ENCODE data around the gene KRT79. TPM values are rescaled to one million over a fixed set of nuclear protein-coding genes. Genes with fewer than 3 reads are reported as not detected.

KRT79 gene
- total and polyA plus RNA-seq, 9 of the 15 experiments (the other 6 are each of a cell fraction or from before 2014, with no cell fraction given): 0.03 to 2.3 (median 0.23) TPM; not detected in 2

- no peak; the same call in 1 of the 2 replicates for TF ChIP-seq FOXP1 (CRISPR knock-in tag; IDR thresholded peaks at IDR 0.05)
- no peak for TF ChIP-seq XRCC3 (IDR thresholded peaks at IDR 0.05)
- no peak for TF ChIP-seq ZNF518B (CRISPR knock-in tag; IDR thresholded peaks at IDR 0.05)
- TF ChIP-seq POLR3G (IDR thresholded peaks at IDR 0.05; ENCODE audit: extremely low read depth, insufficient read length, insufficient replicate concordance): no peak
- no peak for TF ChIP-seq MTA2 (IDR thresholded peaks at IDR 0.05; ENCODE audit: low read depth)
- no peak for TF ChIP-seq SETDB1 (IDR thresholded peaks at IDR 0.05; ENCODE audit: low read length)
- no peak for TF ChIP-seq MXD1 (CRISPR knock-in tag; IDR thresholded peaks at IDR 0.05; ENCODE audit: borderline replicate concordance, poor library complexity, severe bottlenecking)
- TF ChIP-seq MAFF (IDR thresholded peaks at IDR 0.05; ENCODE audit: low read length): no peak
- no peak; the same call in 1 of the 2 replicates for TF ChIP-seq PHF21A (IDR thresholded peaks at IDR 0.05; ENCODE audit: borderline replicate concordance, low read depth)
- TF ChIP-seq ZNF449 (CRISPR knock-in tag; IDR thresholded peaks at IDR 0.05): no peak
- peak; percentile 92 for TF ChIP-seq JUN (IDR thresholded peaks at IDR 0.05; ENCODE audit: borderline replicate concordance, low read depth, low read length)
- TF ChIP-seq JUN (CRISPR knock-in tag; IDR thresholded peaks at IDR 0.05; ENCODE audit: borderline replicate concordance): no peak; the same call in 1 of the 2 replicates
- TF ChIP-seq ZMIZ1 (IDR thresholded peaks at IDR 0.05; ENCODE audit: low read depth in 2 of 2, low read length in 2 of 2): no peak
- no peak for TF ChIP-seq ZNF764 (CRISPR knock-in tag; IDR thresholded peaks at IDR 0.05; ENCODE audit: low read depth)
- TF ChIP-seq CHD1 (IDR thresholded peaks at IDR 0.05; ENCODE audit: low read length): no peak
- TF ChIP-seq YY1 (IDR thresholded peaks at IDR 0.05; ENCODE audit: borderline replicate concordance in 1 of 3, control insufficient read depth in 1 of 3, extremely low read depth in 1 of 3, insufficient read depth in 3 of 3, insufficient read length in 1 of 3, insufficient replicate concordance in 2 of 3, low read depth in 1 of 3, low read length in 2 of 3): no peak
These were observed 39.9 kb upstream of the KRT79 start (continued) for GRCh38 chr12:52873832-52874572.

Data from K562 (cell line).